A549 (cell line): ENCODE measurements around the gene CYP24A1. TPM values are rescaled to one million over a fixed set of nuclear protein-coding genes. Genes with fewer than 3 reads are reported as not detected.

Experiments used
- ATAC-seq, 2 experiments: fragments of 200-7000 bp in 1 of 2; fragments of >200 bp in 1 of 2; cut with Nextera tagmentation in 1 of 2; cut with Tn5 transposase in 1 of 2; 3 replicates each; pipeline versions ENCODE4 v1.8.0 to v1.9.1; 2018 to 2020; ENCODE audit warnings: mild to moderate bottlenecking in 1 of 2, moderate library complexity in 1 of 2
- CTCF ChIA-PET: fragments of 300-600 bp; sonication (Branson Sonifier 250); formaldehyde crosslinking; extraction: SDS; loops from one replicate; lab custom pipeline; 2021; ENCODE audit warnings: antibody characterized with exemption, inconsistent platforms; lab: Yijun Ruan, JAX
- POLR2A ChIA-PET: fragments of 350-600 bp; formaldehyde crosslinking; extraction: SDS; loops from one replicate; lab custom pipeline; 2021; ENCODE audit warnings: antibody characterized with exemption, inconsistent platforms; lab: Yijun Ruan, JAX
- DNase-seq, 2 experiments: peaks; one replicate each; pipeline versions ENCODE4 v3.0.0 to v3.0.0-alpha.2; 2011 to 2016; ENCODE audit warnings: low read depth in 1 of 2, low spot score in 1 of 2
- FAIRE-seq: peaks from 2 replicates; lab custom pipeline; 2011; peaks lifted over from hg19 to GRCh38; lab: Jason Lieb, UNC
- H3K27ac ChIP-seq, 2 experiments: fragments of >200 bp; sonication (Bioruptor Twin); formaldehyde crosslinking; 3 replicates each; pipeline ENCODE4 v1.5.1; 2016 to 2017
- H3K4me1 ChIP-seq: fragments of >200 bp; sonication (Bioruptor Twin); formaldehyde crosslinking; 3 replicates; pipeline ENCODE4 v1.6.1; 2016
- H3K4me2 ChIP-seq: fragments of >200 bp; sonication (Bioruptor Twin); formaldehyde crosslinking; 3 replicates; pipeline ENCODE4 v1.6.1; 2016
- H3K4me3 ChIP-seq: fragments of >200 bp; sonication (Bioruptor Twin); formaldehyde crosslinking; 3 replicates; pipeline ENCODE4 v1.5.1; 2016
- H3K9me3 ChIP-seq: fragments of >200 bp; sonication (Bioruptor Twin); formaldehyde crosslinking; 3 replicates; pipeline ENCODE4 v1.6.1; 2016
- BCL3 ChIP-seq: fragments of >200 bp; sonication (Bioruptor Twin); formaldehyde crosslinking; IDR thresholded peaks from 3 replicates; pipeline ENCODE4 v1.6.1; 2016
- CBX2 ChIP-seq: fragments of 200-600 bp; sonication (generic); IDR thresholded peaks from 2 replicates; pipeline ENCODE4 v1.6.1; 2016; ENCODE audit warnings: low read depth, mild to moderate bottlenecking, borderline replicate concordance
- CEBPB ChIP-seq, 2 experiments: fragments of >200 bp in 1 of 2; sonication (Bioruptor Twin) in 1 of 2; formaldehyde crosslinking in 1 of 2; IDR thresholded peaks; 2 replicates each; pipeline ENCODE4 v1.6.1; 2012 to 2016
- CHD4 ChIP-seq: fragments of 200-600 bp; sonication (generic); IDR thresholded peaks from 2 replicates; pipeline ENCODE4 v1.6.1; 2016; ENCODE audit warnings: antibody characterized with exemption, mild to moderate bottlenecking, borderline replicate concordance
- CTCF ChIP-seq: fragments of >200 bp; sonication (Bioruptor Twin); formaldehyde crosslinking; IDR thresholded peaks from 3 replicates; pipeline ENCODE4 v1.5.1; 2016
- EHF ChIP-seq: fragments of 250-450 bp; sonication (Bioruptor Pico); IDR thresholded peaks from 2 replicates; pipeline ENCODE4 v1.5.0; 2020; ENCODE audit warnings: mild to moderate bottlenecking
- EHMT2 ChIP-seq: fragments of 200-600 bp; sonication (generic); IDR thresholded peaks from 2 replicates; pipeline ENCODE4 v1.6.1; 2016; ENCODE audit warnings: antibody characterized with exemption, low read depth, mild to moderate bottlenecking, moderate library complexity
- ELK1 ChIP-seq: fragments of 150-350 bp; IDR thresholded peaks from 2 replicates; pipeline ENCODE4 v1.6.1; 2014; ENCODE audit warnings: low read depth, mild to moderate bottlenecking, low read length
- EP300 ChIP-seq, 2 experiments: fragments of >200 bp; sonication (Bioruptor Twin); formaldehyde crosslinking; IDR thresholded peaks; 2 replicates in 1 of 2; 3 replicates in 1 of 2; pipeline ENCODE4 v1.6.1; 2016 to 2017
- ESRRA ChIP-seq: fragments of 150-350 bp; IDR thresholded peaks from 2 replicates; pipeline ENCODE4 v1.6.1; 2014; ENCODE audit warnings: mild to moderate bottlenecking, low read length, borderline replicate concordance
- FOXS1 ChIP-seq: fragments of 250-450 bp; sonication (Bioruptor Pico); IDR thresholded peaks from 2 replicates; pipeline ENCODE4 v1.5.0; 2020; ENCODE audit warnings: mild to moderate bottlenecking, moderate library complexity
- HES2 ChIP-seq: fragments of >200 bp; sonication (Bioruptor Twin); formaldehyde crosslinking; IDR thresholded peaks from 2 replicates; pipeline ENCODE4 v1.6.1; 2016
- HEYL ChIP-seq: fragments of 250-450 bp; sonication (Bioruptor Pico); IDR thresholded peaks from 2 replicates; pipeline ENCODE4 v1.8.0; 2021; ENCODE audit warnings: mild to moderate bottlenecking, moderate library complexity
- HOXA7 ChIP-seq: fragments of 250-450 bp; sonication (Bioruptor Pico); IDR thresholded peaks from 2 replicates; pipeline ENCODE4 v1.5.0; 2020; ENCODE audit warnings: mild to moderate bottlenecking, moderate library complexity
- HOXB13 ChIP-seq: fragments of 250-450 bp; sonication (Bioruptor Pico); IDR thresholded peaks from 2 replicates; pipeline ENCODE4 v1.5.0; 2020; ENCODE audit warnings: low read depth, mild to moderate bottlenecking, moderate library complexity
- HOXB5 ChIP-seq: fragments of 250-450 bp; sonication (Bioruptor Pico); IDR thresholded peaks from 2 replicates; pipeline ENCODE4 v1.5.0; 2020; ENCODE audit warnings: mild to moderate bottlenecking, moderate library complexity
- JUN ChIP-seq, 2 experiments: fragments of >200 bp; sonication (Bioruptor Twin); formaldehyde crosslinking; IDR thresholded peaks; 2 replicates in 1 of 2; 3 replicates in 1 of 2; pipeline ENCODE4 v1.6.1; 2016 to 2017
- JUNB ChIP-seq: fragments of >200 bp; sonication (Bioruptor Twin); formaldehyde crosslinking; IDR thresholded peaks from 2 replicates; pipeline ENCODE4 v1.6.1; 2016
- KDM1A ChIP-seq: fragments of 200-600 bp; sonication (generic); IDR thresholded peaks from 2 replicates; pipeline ENCODE4 v1.6.1; 2016; ENCODE audit warnings: low read depth, mild to moderate bottlenecking
- KDM5A ChIP-seq: fragments of 200-600 bp; sonication (generic); IDR thresholded peaks from 2 replicates; pipeline ENCODE4 v1.6.1; 2016; ENCODE audit warnings: antibody characterized with exemption, mild to moderate bottlenecking
- MAX ChIP-seq: IDR thresholded peaks from 2 replicates; pipeline ENCODE4 v1.6.1; 2012
- MAZ ChIP-seq: fragments of 150-350 bp; IDR thresholded peaks from 2 replicates; pipeline ENCODE4 v1.6.1; 2014; ENCODE audit warnings: antibody characterized with exemption, low read depth, low read length, borderline replicate concordance
- MYC ChIP-seq: IDR thresholded peaks from 2 replicates; pipeline ENCODE4 v1.6.1; 2012; ENCODE audit warnings: mild to moderate bottlenecking, inconsistent platforms, low read length, improper control_type of control experiment, borderline replicate concordance
- NFE2L2 ChIP-seq: fragments of 150-350 bp; conservative IDR thresholded peaks from 2 replicates; pipeline ENCODE4 v1.6.1; 2014; ENCODE audit warnings: low read length
- PBX3 ChIP-seq: IDR thresholded peaks from 2 replicates; pipeline ENCODE4 v1.6.1; 2012
- PHF8 ChIP-seq: fragments of 200-600 bp; sonication (generic); IDR thresholded peaks from 2 replicates; pipeline ENCODE4 v1.6.1; 2016; ENCODE audit warnings: low read depth, mild to moderate bottlenecking, antibody characterized with exemption, moderate library complexity, borderline replicate concordance
- POLR2A ChIP-seq: IDR thresholded peaks from 2 replicates; pipeline ENCODE4 v1.6.1; 2012; ENCODE audit warnings: mild to moderate bottlenecking, low read length
- POLR2AphosphoS2 ChIP-seq: conservative IDR thresholded peaks from 2 replicates; pipeline ENCODE4 v1.6.1; 2012; ENCODE audit warnings: low read length, improper control_type of control experiment, inconsistent platforms
- RCOR1 ChIP-seq: fragments of 150-350 bp; IDR thresholded peaks from 2 replicates; pipeline ENCODE4 v1.6.1; 2014; ENCODE audit warnings: antibody characterized with exemption, low read length, low read depth
- RFX5 ChIP-seq: fragments of 450-650 bp; IDR thresholded peaks from 2 replicates; pipeline ENCODE4 v1.7.1; 2014; ENCODE audit warnings: antibody characterized with exemption, mild to moderate bottlenecking, moderate library complexity
- ZC3H11A ChIP-seq: fragments of 450-650 bp; IDR thresholded peaks from 2 replicates; pipeline ENCODE4 v1.6.1; 2014; ENCODE audit warnings: antibody characterized with exemption, mild to moderate bottlenecking
- ZFP36 ChIP-seq: fragments of 450-650 bp; IDR thresholded peaks from 2 replicates; pipeline ENCODE4 v1.6.1; 2014; ENCODE audit warnings: borderline replicate concordance; ENCODE audit not compliant: partially characterized antibody
- WGBS: methylation state at CpG from one replicate; pipeline ENCODE4 v1.1.6; 2017; ENCODE audit errors: missing lambda C conversion rate; 5-methylcytosine and 5-hydroxymethylcytosine counted together
- polyA plus RNA-seq, 4 experiments: library from polyadenylated mRNA; depleted of rRNA in 3 of 4; stranded (reverse); fragments of >200 nt; fragmentation: RNase III in 1 of 4; extraction: RNeasy Plus Mini Kit Qiagen cat#74134 plus additional on column Dnase treatment in 1 of 4; gene quantifications; 2 replicates in 3 of 4; 3 replicates in 1 of 4; pipeline ENCODE4 v1.2.3, GENCODE V29; 2011 to 2017

CYP24A1 gene
- polyA plus RNA-seq, 2 of the 4 experiments (the other 2 are of a cell fraction): 722 to 1,617 TPM

- TF ChIP-seq ELK1: no peak
- no peak for TF ChIP-seq EHMT2
- no peak for TF ChIP-seq HOXB5 (CRISPR knock-in tag)
- no peak for TF ChIP-seq KDM1A
- no peak for TF ChIP-seq RCOR1
- no peak for TF ChIP-seq ZC3H11A
- no peak for TF ChIP-seq CHD4
- no peak for TF ChIP-seq ESRRA
- TF ChIP-seq NFE2L2: no peak
- no peak for TF ChIP-seq RFX5
- TF ChIP-seq HOXA7 (CRISPR knock-in tag): peak; percentile 60; the same call in 1 of the 2 replicates
- TF ChIP-seq MAZ: no peak
- TF ChIP-seq, all 56 proteins: peak for 4
Observed at GRCh38 chr20:54153041-54153327, 20.8 kb downstream of the CYP24A1 start (continued).

- Histone ChIP-seq H3K4me1 (peaks cover 100% of the 10 kb centered on the region), H3K4me3 (peak overlapping the region; percentile 23; the same call in 1 of the 3 replicates), H3K9me3 (no peaks in the 10 kb centered on the region), H3K4me2 (peak overlapping the region; percentile 93), H3K27ac (peak overlapping the region; percentile 86 to 93)
- peak; percentile 40 to 88 for DNase-seq
- peak; percentile 38 to 43 for ATAC-seq
- POLR2A ChIA-PET: interaction anchor here (0.8 to 5.0 kb wide), 13 partner anchors 12 to 62 kb away, joined by 3 to 65 read pairs (median 9); partner anchors contain the start of gene CYP24A1
- FAIRE-seq: peak; percentile 36
- CTCF ChIA-PET: interaction anchor here (0.8 to 4.8 kb wide), 8 partner anchors 12 to 49 kb away, joined by 3 to 22 read pairs (median 4); no protein-coding TSS in a partner anchor
- WGBS: 27% methylated on average over 10 of the region's 10 CpGs
- TF ChIP-seq CEBPB (IDR thresholded peaks at IDR 0.05) (peak in 1 of 2 experiments; percentile 58; a peak in 1 of 4 replicates), CHD4 (no peak), JUN (IDR thresholded peaks at IDR 0.05) (peak; percentile 69 to 77), EHF (CRISPR knock-in tag) (0 out of 2 replicates have a peak, but pooled peaks have one; percentile 26), CTCF (no peak), HOXB13 (peak; percentile 62), MYC (no peak), POLR2AphosphoS2 (peak; percentile 97; the same call in 1 of the 2 replicates), ZFP36 (no peak), MAX (no peak), FOXS1 (no peak), JUNB (no peak), KDM5A (no peak), BCL3 (no peak), ZC3H11A (no peak), PHF8 (no peak), POLR2A (no peak), HEYL (peak; percentile 23; the same call in 1 of the 2 replicates), PBX3 (no peak), NFE2L2 (no peak), HOXA7 (CRISPR knock-in tag) (peak; percentile 94), ELK1 (no peak), EP300 (IDR thresholded peaks at IDR 0.05) (no peak), RFX5 (no peak), HES2 (no peak), CBX2 (no peak)
Observed at GRCh38 chr20:54152227-54153040, 21.4 kb downstream of the CYP24A1 start.
